Calu3 (cell line): ENCODE results near the gene PTGR1. TPM values are rescaled to one million over a fixed set of nuclear protein-coding genes. Genes with fewer than 3 reads are reported as not detected.
A peak's percentile ranks its signal among the peaks of the same experiment; 100 is the strongest.

Experiments used
- BruUV-seq: library from RNA; stranded (reverse); fragments of 400-500 nt; replicated peaks from 2 replicates; lab custom pipeline; 2021; lab: Mats Ljungman, UMichigan
- CTCF ChIA-PET: fragments of 300-600 bp; sonication (Branson Sonifier 250); formaldehyde crosslinking; loops from one replicate; lab custom pipeline; 2022; ENCODE audit warnings: antibody characterized with exemption; lab: Charles Lee
- DNase-seq: peaks from one replicate; pipeline ENCODE4 v3.0.0; 2022
- H3K27ac Mint-ChIP-seq: one replicate; pipeline ENCODE4 v1.8.0; 2022; ENCODE audit warnings: mixed read lengths; ENCODE audit not compliant: unreplicated experiment
- H3K27me3 Mint-ChIP-seq: one replicate; pipeline ENCODE4 v1.8.0; 2022; ENCODE audit warnings: mixed read lengths; ENCODE audit not compliant: unreplicated experiment
- H3K36me3 Mint-ChIP-seq: one replicate; pipeline ENCODE4 v1.8.0; 2022; ENCODE audit warnings: mild to moderate bottlenecking, moderate library complexity, mixed read lengths; ENCODE audit not compliant: insufficient read depth, unreplicated experiment
- H3K4me1 Mint-ChIP-seq: one replicate; pipeline ENCODE4 v1.8.0; 2022; ENCODE audit warnings: mild to moderate bottlenecking, low read depth, mixed read lengths; ENCODE audit not compliant: unreplicated experiment
- H3K4me3 Mint-ChIP-seq: one replicate; pipeline ENCODE4 v1.8.0; 2022; ENCODE audit warnings: mild to moderate bottlenecking, low read depth, moderate library complexity, mixed read lengths; ENCODE audit not compliant: unreplicated experiment
- H3K9me3 Mint-ChIP-seq: one replicate; pipeline ENCODE4 v1.8.0; 2022; ENCODE audit warnings: low read depth, mixed read lengths; ENCODE audit not compliant: unreplicated experiment
- CTCF ChIP-seq: fragments of 200-600 bp; IDR thresholded peaks from one replicate; pipeline ENCODE4 v1.8.0; 2022; ENCODE audit warnings: antibody characterized with exemption; ENCODE audit not compliant: unreplicated experiment
- intact Hi-C: fragments of 100-400 bp; cut with micrococcal nuclease; formaldehyde crosslinking; loops from one replicate; pipeline ENCODE4 v1.10.0; 2022; ENCODE audit not compliant: unreplicated experiment
- total RNA-seq: library from RNA; stranded (reverse); gene quantifications from 2 replicates; pipeline ENCODE4 v1.2.3, GENCODE V29; 2022

Gene PTGR1
- total RNA-seq, 1 experiment from 2014 or later: 24.2 TPM

- CTCF ChIA-PET: no interaction called here
- Mint-ChIP-seq H3K27ac (no peak overlapping the region), H3K27me3 (no peaks in the 10 kb centered on the region), H3K36me3 (peaks cover 20% of the 10 kb centered on the region), H3K4me3 (peak overlapping the region; percentile 97), H3K9me3 (no peaks in the 10 kb centered on the region), H3K4me1 (peaks cover 20% of the 10 kb centered on the region)
- DNase-seq: no peak
- BruUV-seq: no TSS peak
- intact Hi-C loops: loop anchor here (10.0 kb wide), 1 partner anchor 91 kb away; no protein-coding TSS in a partner anchor
- TF ChIP-seq CTCF: no peak
These were observed 33.9 kb upstream of the PTGR1 start for GRCh38 chr9:111633389-111633736.

DNA sequence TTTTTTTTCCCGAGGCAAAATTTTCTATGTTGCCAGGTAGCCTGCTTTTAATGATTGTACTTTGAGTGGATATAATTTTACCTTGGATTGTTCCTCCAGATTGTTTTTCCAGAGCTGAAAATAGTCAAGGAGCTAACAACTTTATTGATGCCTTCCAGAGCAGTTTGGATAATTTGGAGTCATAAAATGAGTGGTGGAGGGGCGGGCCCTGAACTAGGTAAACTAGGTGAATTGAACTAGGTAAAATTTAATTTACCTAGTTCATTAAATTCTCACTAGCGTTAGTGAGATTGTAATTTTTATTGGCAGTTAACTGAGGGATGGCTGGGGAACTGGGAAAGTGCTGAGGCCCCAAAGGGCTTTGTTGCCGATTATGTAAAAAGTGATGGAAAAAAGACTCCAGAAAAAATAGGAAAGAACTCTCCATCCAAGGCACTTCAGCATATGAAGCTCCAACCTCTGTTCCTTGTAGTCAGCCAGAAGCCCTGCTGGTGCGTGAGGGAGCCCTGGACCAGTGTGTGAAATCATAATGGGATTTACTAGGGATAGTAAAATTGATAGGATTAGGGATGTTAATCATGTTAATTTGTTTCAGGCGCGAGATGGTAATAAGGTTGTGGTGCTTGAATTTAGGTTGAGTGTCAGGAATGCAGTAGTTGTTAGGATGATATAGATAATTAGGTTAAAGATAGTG lies 33.4 kb upstream of the PTGR1 start:
- intact Hi-C loops: loop anchor here (10.0 kb wide), 1 partner anchor 92 kb away; no protein-coding TSS in a partner anchor
- no TSS peak for BruUV-seq
- Mint-ChIP-seq H3K36me3 (peaks cover 20% of the 10 kb centered on the region), H3K4me1 (peaks cover 20% of the 10 kb centered on the region), H3K27ac (no peak overlapping the region), H3K27me3 (no peaks in the 10 kb centered on the region), H3K4me3 (peak overlapping the region; percentile 97), H3K9me3 (no peaks in the 10 kb centered on the region)
- no peak for TF ChIP-seq CTCF
- CTCF ChIA-PET: interaction anchor here (0.5 kb wide), 1 partner anchor 250 kb away, joined by 3 read pairs; no protein-coding TSS in a partner anchor
- no peak for DNase-seq

GRCh38 chr9:111632060-111632459 lies 32.6 kb upstream of the PTGR1 start:
- no peak for TF ChIP-seq CTCF
- DNase-seq: no peak
- no TSS peak for BruUV-seq
- H3K4me1 Mint-ChIP-seq: peaks cover 20% of the 10 kb centered on the region
- peaks cover 20% of the 10 kb centered on the region for H3K36me3 Mint-ChIP-seq
- H3K27me3 Mint-ChIP-seq: no peaks in the 10 kb centered on the region
- peak overlapping the region; percentile 97 for H3K4me3 Mint-ChIP-seq
- intact Hi-C loops: loop anchor here (10.0 kb wide), 1 partner anchor 93 kb away; no protein-coding TSS in a partner anchor
- H3K9me3 Mint-ChIP-seq: no peaks in the 10 kb centered on the region
- peak overlapping the region; percentile 56 for H3K27ac Mint-ChIP-seq
- CTCF ChIA-PET: interaction anchor here (0.5 kb wide), 1 partner anchor 249 kb away, joined by 3 read pairs; no protein-coding TSS in a partner anchor

GRCh38 chr9:111631214-111631971 lies 31.9 kb upstream of the PTGR1 start, which contains the start of gene DNAJC25:
DNAJC25 (plus strand) TSS chr9:111631334; CDS start chr9:111631408, 74 bp downstream.
- CTCF ChIA-PET: interaction anchor here (0.6 to 0.8 kb wide), 2 partner anchors 10 to 885 kb away, joined by 3 to 4 read pairs; no protein-coding TSS in a partner anchor
- no peaks in the 10 kb centered on the region for H3K9me3 Mint-ChIP-seq

More at GRCh38 chr9:111631214-111631971, 31.9 kb upstream of the PTGR1 start, which contains the start of gene DNAJC25:
- BruUV-seq: no TSS peak
- H3K4me1 Mint-ChIP-seq: peaks cover 20% of the 10 kb centered on the region
- peaks cover 20% of the 10 kb centered on the region for H3K36me3 Mint-ChIP-seq
- no peaks in the 10 kb centered on the region for H3K27me3 Mint-ChIP-seq
- H3K4me3 Mint-ChIP-seq: peak within 1 kb of the TSS; percentile 97
- H3K27ac Mint-ChIP-seq: peak within 1 kb of the TSS; percentile 91
- peak; percentile 93 for DNase-seq
- no peak for TF ChIP-seq CTCF
- intact Hi-C loops: loop anchor here (10.0 kb wide), 1 partner anchor 93 kb away; no protein-coding TSS in a partner anchor
